ENCODE measurements around the gene CD1E. TPM values are rescaled to one million over a fixed set of nuclear protein-coding genes. Genes with fewer than 3 reads are reported as not detected.

The CD1E gene
- total and polyA plus RNA-seq, 2 of the 8 experiments (the other 6 are each of a cell fraction or from before 2014, with no cell fraction given) = not detected

DNA sequence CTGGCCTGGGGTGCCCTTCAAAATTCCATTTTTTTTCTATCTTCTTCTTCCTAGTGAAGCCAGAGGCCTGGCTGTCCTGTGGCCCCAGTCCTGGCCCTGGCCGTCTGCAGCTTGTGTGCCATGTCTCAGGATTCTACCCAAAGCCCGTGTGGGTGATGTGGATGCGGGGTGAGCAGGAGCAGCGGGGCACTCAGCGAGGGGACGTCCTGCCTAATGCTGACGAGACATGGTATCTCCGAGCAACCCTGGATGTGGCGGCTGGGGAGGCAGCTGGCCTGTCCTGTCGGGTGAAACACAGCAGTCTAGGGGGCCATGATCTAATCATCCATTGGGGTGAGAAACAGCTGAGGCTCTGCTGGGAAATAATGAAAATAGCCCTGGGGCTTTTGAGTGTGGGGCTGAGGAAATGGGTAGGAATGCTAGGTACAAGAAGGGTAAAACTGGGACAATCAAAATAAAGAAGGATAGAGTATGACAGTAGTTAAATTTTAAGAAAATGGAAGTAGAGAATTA lies 2.1 kb downstream of the CD1E start:
- WGBS, 2 experiments (ENCODE audit: extremely low coverage in 1 of 2, insufficient coverage in 1 of 2, insufficient read length in 1 of 2, insufficient replicate concordance in 2 of 2, low coverage in 1 of 2, low lambda C conversion rate in 2 of 2, missing lambda C conversion rate in 1 of 2) = 92% methylated on average over 10 of the region's 10 CpGs; no CpG with 5 or more reads in 1 of the 2 experiments
- TF ChIP-seq ASH2L (IDR thresholded peaks at IDR 0.05; ENCODE audit: low read length) (no peak), ZNF274 (IDR thresholded peaks at IDR 0.05; ENCODE audit: borderline replicate concordance, extremely low read depth, low read length) (no peak), SRF (IDR thresholded peaks at IDR 0.05; ENCODE audit: low read depth, low read length) (no peak), RFX5 (IDR thresholded peaks at IDR 0.05; ENCODE audit: borderline replicate concordance, low read depth, low read length) (no peak), SAP30 (IDR thresholded peaks at IDR 0.05; ENCODE audit: insufficient read depth, insufficient replicate concordance, low read length) (no peak), HDAC2 (IDR thresholded peaks at IDR 0.05; ENCODE audit: borderline replicate concordance in 1 of 2, low read depth in 2 of 2, low read length in 2 of 2) (no peak), SIN3A (conservative IDR thresholded peaks at IDR 0.05 in 1 of 2, IDR thresholded peaks at IDR 0.05 in 1 of 2; ENCODE audit: low read depth in 1 of 2, low read length in 2 of 2) (no peak), RNF2 (IDR thresholded peaks at IDR 0.05; ENCODE audit: borderline replicate concordance, low read depth, low read length, missing control alignments, poor library complexity, severe bottlenecking) (no peak), RXRA (IDR thresholded peaks at IDR 0.05; ENCODE audit: insufficient read depth, low read depth, low read length) (no peak)
- TF ChIP-seq, protein P1, sequence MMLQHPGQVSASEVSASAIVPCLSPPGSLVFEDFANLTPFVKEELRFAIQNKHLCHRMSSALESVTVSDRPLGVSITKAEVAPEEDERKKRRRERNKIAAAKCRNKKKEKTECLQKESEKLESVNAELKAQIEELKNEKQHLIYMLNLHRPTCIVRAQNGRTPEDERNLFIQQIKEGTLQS (IDR thresholded peaks at IDR 0.05; ENCODE audit: insufficient read depth, low read depth, low read length) = no peak
- TF ChIP-seq, protein P2, sequence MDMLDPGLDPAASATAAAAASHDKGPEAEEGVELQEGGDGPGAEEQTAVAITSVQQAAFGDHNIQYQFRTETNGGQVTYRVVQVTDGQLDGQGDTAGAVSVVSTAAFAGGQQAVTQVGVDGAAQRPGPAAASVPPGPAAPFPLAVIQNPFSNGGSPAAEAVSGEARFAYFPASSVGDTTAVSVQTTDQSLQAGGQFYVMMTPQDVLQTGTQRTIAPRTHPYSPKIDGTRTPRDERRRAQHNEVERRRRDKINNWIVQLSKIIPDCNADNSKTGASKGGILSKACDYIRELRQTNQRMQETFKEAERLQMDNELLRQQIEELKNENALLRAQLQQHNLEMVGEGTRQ (IDR thresholded peaks at IDR 0.05; ENCODE audit: low read length) = no peak

More for the DNA sequence above, 2.1 kb downstream of the CD1E start:
- H3K23me2 ChIP-seq (ENCODE audit: low read depth, low read length) = no peaks in the 10 kb centered on the region
- no peak overlapping the region for H3K4ac ChIP-seq (replicated peaks; ENCODE audit: insufficient read length, low read depth, low read length)
- no peak overlapping the region for H4K5ac ChIP-seq (ENCODE audit: insufficient read length, low read depth, low read length)
- H2AFZ ChIP-seq (ENCODE audit: low read length) = no peak overlapping the region
- no peak overlapping the region for H2BK5ac ChIP-seq (ENCODE audit: low read depth, low read length)
- FAIRE-seq (no peak), DNase-seq (ENCODE audit: low read depth in 1 of 2, low spot score in 2 of 2) (no peak)
- no peak overlapping the region for H3K4me3 ChIP-seq (ENCODE audit: extremely low read depth in 1 of 4, insufficient read depth in 2 of 4, low read depth in 3 of 4, low read length in 4 of 4)
- no peaks in the 10 kb centered on the region for H3K27me3 ChIP-seq (replicated peaks in 1 of 4; ENCODE audit: control insufficient read depth in 3 of 4, extremely low read depth in 1 of 4, insufficient read depth in 3 of 4, low read length in 3 of 4)
- no peak overlapping the region for H2BK120ac ChIP-seq (replicated peaks; ENCODE audit: low read depth, low read length)
- no peaks in the 10 kb centered on the region for H4K20me1 ChIP-seq (replicated peaks in 1 of 2; ENCODE audit: control insufficient read depth in 1 of 2, insufficient read depth in 2 of 2, low read length in 2 of 2)
- H2AK5ac ChIP-seq (ENCODE audit: low read depth, low read length) = no peak overlapping the region
- H3K4me2 ChIP-seq (ENCODE audit: insufficient read depth in 1 of 2, low read depth in 2 of 2, low read length in 2 of 2) = no peak overlapping the region
- no peak overlapping the region for H3K27ac ChIP-seq (ENCODE audit: low read depth, low read length)
- no peak overlapping the region for H2BK12ac ChIP-seq (ENCODE audit: low read depth, low read length)
- no peaks in the 10 kb centered on the region for H3K79me2 ChIP-seq (ENCODE audit: control insufficient read depth in 1 of 2, insufficient read depth in 2 of 2, low read length in 2 of 2)
- no peaks in the 10 kb centered on the region for H3K9me3 ChIP-seq (ENCODE audit: insufficient read depth in 2 of 2, low read depth in 1 of 2, low read length in 1 of 2)
- no peaks in the 10 kb centered on the region for H3K36me3 ChIP-seq (ENCODE audit: control insufficient read depth in 2 of 4, insufficient read depth in 4 of 4, low read length in 3 of 4)
- H3K14ac ChIP-seq (ENCODE audit: insufficient read length) = no peak overlapping the region
- no peaks in the 10 kb centered on the region for H3K79me1 ChIP-seq (ENCODE audit: low read depth, low read length)
- H3K23ac ChIP-seq (ENCODE audit: insufficient read length) = no peak overlapping the region
- H4K91ac ChIP-seq (replicated peaks; ENCODE audit: insufficient read length, low read length) = no peak overlapping the region
- H3K9ac ChIP-seq (replicated peaks in 1 of 4; ENCODE audit: extremely low read depth in 1 of 4, low read depth in 3 of 4, low read length in 3 of 4) = no peak overlapping the region
- H3K56ac ChIP-seq (replicated peaks; ENCODE audit: insufficient read length, low read depth, low read length) = no peak overlapping the region
- CTCF ChIA-PET (ENCODE audit: partially characterized antibody) = interaction anchor here (0.7 kb wide), 1 partner anchor 314 kb away, joined by 3 read pairs; no protein-coding TSS in a partner anchor
- H4K8ac ChIP-seq (ENCODE audit: extremely low read depth, insufficient read depth, low read length) = no peak overlapping the region; the same call in 1 of the 2 replicates
- no peak overlapping the region for H3K18ac ChIP-seq (ENCODE audit: extremely low read depth, low read length)
- POLR2A ChIA-PET (ENCODE audit: partially characterized antibody) = no interaction called here
- no peak overlapping the region for H2BK20ac ChIP-seq (ENCODE audit: low read length)
- no peak overlapping the region for H2BK15ac ChIP-seq (ENCODE audit: low read length)
- H3K4me1 ChIP-seq (replicated peaks in 1 of 4; ENCODE audit: control insufficient read depth in 3 of 4, insufficient read depth in 4 of 4, low read length in 3 of 4) = no peaks in the 10 kb centered on the region

Measured in H1 (cell line).